Measurements from ENCODE around the gene MAGI2.

Gene MAGI2

GRCh38 chr7:78307892-78308291, 1145.6 kb downstream of the MAGI2 start:
- Histone ChIP-seq H3K27me3 (ENCODE audit: low read length) (no peaks in the 10 kb centered on the region), H4K20me1 (ENCODE audit: low read depth, low read length) (no peaks in the 10 kb centered on the region), H3K9ac (ENCODE audit: low read length) (no peak overlapping the region), H2AFZ (ENCODE audit: low read depth, low read length, severe bottlenecking) (no peak overlapping the region), H3K9me3 (ENCODE audit: insufficient read depth, low read length) (no peaks in the 10 kb centered on the region), H3K27ac (ENCODE audit: low read depth, low read length) (no peak overlapping the region), H3K9me2 (replicated peaks; ENCODE audit: insufficient read depth, low read length) (no peaks in the 10 kb centered on the region), H3K4me3 (ENCODE audit: insufficient read depth, low read length, poor library complexity, severe bottlenecking) (no peak overlapping the region), H3F3A (ENCODE audit: insufficient read depth) (no peaks in the 10 kb centered on the region), H3K79me2 (ENCODE audit: insufficient read depth, low read length) (no peaks in the 10 kb centered on the region), H3K4me2 (ENCODE audit: low read depth, low read length, poor library complexity, severe bottlenecking) (no peak overlapping the region), H3K36me3 (ENCODE audit: low read length) (no peaks in the 10 kb centered on the region)
- TF ChIP-seq EZH2phosphoT487 (conservative IDR thresholded peaks at IDR 0.05; ENCODE audit: low read length) (no peak), CTCF (IDR thresholded peaks at IDR 0.05; ENCODE audit: insufficient read depth, low read length, poor library complexity, severe bottlenecking) (no peak)

DNA sequence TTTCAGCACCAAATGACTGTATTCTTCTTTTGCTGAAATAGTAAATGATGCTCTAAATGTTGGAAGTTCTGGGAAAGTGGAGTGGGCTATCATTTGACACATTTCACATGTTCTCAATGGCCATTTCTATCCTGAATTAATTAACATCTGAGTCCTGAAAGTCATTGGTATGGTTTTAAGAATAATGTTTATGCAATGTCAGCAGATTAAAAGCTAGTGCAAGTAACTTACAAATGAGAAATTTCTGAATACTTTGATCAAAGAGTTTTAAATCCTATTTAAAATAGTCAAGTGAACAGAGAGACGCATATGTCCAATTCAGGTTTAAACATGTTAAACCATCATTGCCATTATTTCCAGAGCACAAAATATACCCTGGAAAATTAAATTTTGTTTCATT, 1146.8 kb downstream of the MAGI2 start:
- TF ChIP-seq CTCF (IDR thresholded peaks at IDR 0.05; ENCODE audit: insufficient read depth, low read length, poor library complexity, severe bottlenecking): no peak
- no peak for TF ChIP-seq EZH2phosphoT487 (conservative IDR thresholded peaks at IDR 0.05; ENCODE audit: low read length)
- Histone ChIP-seq H3K4me3 (ENCODE audit: insufficient read depth, low read length, poor library complexity, severe bottlenecking) (no peak overlapping the region), H3K9me3 (ENCODE audit: insufficient read depth, low read length) (no peaks in the 10 kb centered on the region), H3K9me2 (replicated peaks; ENCODE audit: insufficient read depth, low read length) (no peaks in the 10 kb centered on the region), H3K4me2 (ENCODE audit: low read depth, low read length, poor library complexity, severe bottlenecking) (no peak overlapping the region), H3K27ac (ENCODE audit: low read depth, low read length) (no peak overlapping the region), H3F3A (ENCODE audit: insufficient read depth) (no peaks in the 10 kb centered on the region), H3K27me3 (ENCODE audit: low read length) (no peaks in the 10 kb centered on the region), H3K36me3 (ENCODE audit: low read length) (no peaks in the 10 kb centered on the region), H4K20me1 (ENCODE audit: low read depth, low read length) (no peaks in the 10 kb centered on the region), H2AFZ (ENCODE audit: low read depth, low read length, severe bottlenecking) (no peak overlapping the region), H3K9ac (ENCODE audit: low read length) (no peak overlapping the region), H3K79me2 (ENCODE audit: insufficient read depth, low read length) (no peaks in the 10 kb centered on the region)

DNA sequence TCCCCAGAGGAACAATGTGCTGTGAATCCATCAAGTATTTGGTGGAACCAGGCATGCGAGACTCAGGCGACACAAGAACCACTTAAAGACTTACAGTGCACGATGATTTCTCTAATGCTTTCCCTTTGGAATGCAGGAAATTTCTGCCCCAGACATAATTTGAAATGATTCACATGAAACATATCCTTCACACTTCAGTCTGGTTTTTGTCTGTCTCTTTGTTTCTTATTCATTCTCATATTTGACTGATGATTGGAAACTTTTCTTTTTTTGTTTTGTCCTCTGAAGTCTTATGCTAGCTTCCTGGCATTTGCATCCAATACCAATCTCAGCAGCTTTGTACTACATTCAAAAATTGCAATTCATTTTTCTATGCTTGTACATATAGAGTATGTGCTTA, 1152.1 kb downstream of the MAGI2 start:
- Histone ChIP-seq H4K20me1 (ENCODE audit: low read depth, low read length) (no peaks in the 10 kb centered on the region), H2AFZ (ENCODE audit: low read depth, low read length, severe bottlenecking) (no peak overlapping the region), H3K4me3 (ENCODE audit: insufficient read depth, low read length, poor library complexity, severe bottlenecking) (no peak overlapping the region), H3K79me2 (ENCODE audit: insufficient read depth, low read length) (no peaks in the 10 kb centered on the region), H3K27me3 (ENCODE audit: low read length) (no peaks in the 10 kb centered on the region), H3F3A (ENCODE audit: insufficient read depth) (no peaks in the 10 kb centered on the region), H3K9me3 (ENCODE audit: insufficient read depth, low read length) (no peaks in the 10 kb centered on the region), H3K9me2 (replicated peaks; ENCODE audit: insufficient read depth, low read length) (no peaks in the 10 kb centered on the region), H3K9ac (ENCODE audit: low read length) (no peak overlapping the region), H3K4me2 (ENCODE audit: low read depth, low read length, poor library complexity, severe bottlenecking) (no peak overlapping the region), H3K27ac (ENCODE audit: low read depth, low read length) (no peak overlapping the region), H3K36me3 (ENCODE audit: low read length) (no peaks in the 10 kb centered on the region)
- TF ChIP-seq EZH2phosphoT487 (conservative IDR thresholded peaks at IDR 0.05; ENCODE audit: low read length) (no peak), CTCF (IDR thresholded peaks at IDR 0.05; ENCODE audit: insufficient read depth, low read length, poor library complexity, severe bottlenecking) (no peak)

DNA sequence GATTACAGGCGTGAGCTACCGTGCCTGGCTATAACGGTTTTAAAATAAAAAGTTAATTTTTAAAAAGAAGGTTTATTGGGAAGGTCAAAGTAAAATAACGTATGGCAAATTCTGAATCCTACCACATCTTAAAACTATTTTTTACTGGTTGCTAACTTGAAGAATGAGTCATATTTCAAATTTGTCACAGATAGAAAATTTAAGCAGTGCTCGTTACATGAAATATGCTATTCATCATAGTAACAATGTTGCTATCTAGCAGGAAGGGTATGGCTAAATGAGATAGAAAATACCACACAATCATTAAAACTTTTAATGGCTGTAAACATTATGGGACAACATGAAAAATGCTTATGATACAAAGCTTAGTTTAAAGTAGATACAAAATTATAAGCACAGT, 1154.4 kb downstream of the MAGI2 start:
- H3K27ac ChIP-seq (ENCODE audit: low read depth, low read length): no peak overlapping the region
- TF ChIP-seq EZH2phosphoT487 (conservative IDR thresholded peaks at IDR 0.05; ENCODE audit: low read length) (no peak), CTCF (IDR thresholded peaks at IDR 0.05; ENCODE audit: insufficient read depth, low read length, poor library complexity, severe bottlenecking) (no peak)
- no peaks in the 10 kb centered on the region for H3F3A ChIP-seq (ENCODE audit: insufficient read depth)
- H2AFZ ChIP-seq (ENCODE audit: low read depth, low read length, severe bottlenecking): no peak overlapping the region
- H3K9me3 ChIP-seq (ENCODE audit: insufficient read depth, low read length): no peaks in the 10 kb centered on the region
- H4K20me1 ChIP-seq (ENCODE audit: low read depth, low read length): no peaks in the 10 kb centered on the region
- H3K4me2 ChIP-seq (ENCODE audit: low read depth, low read length, poor library complexity, severe bottlenecking): no peak overlapping the region
- no peak overlapping the region for H3K4me3 ChIP-seq (ENCODE audit: insufficient read depth, low read length, poor library complexity, severe bottlenecking)
- no peak overlapping the region for H3K9ac ChIP-seq (ENCODE audit: low read length)
- no peaks in the 10 kb centered on the region for H3K9me2 ChIP-seq (replicated peaks; ENCODE audit: insufficient read depth, low read length)
- H3K27me3 ChIP-seq (ENCODE audit: low read length): no peaks in the 10 kb centered on the region
- H3K79me2 ChIP-seq (ENCODE audit: insufficient read depth, low read length): no peaks in the 10 kb centered on the region
- H3K36me3 ChIP-seq (ENCODE audit: low read length): no peaks in the 10 kb centered on the region
